GM23338 (cell line): ENCODE results near the gene TTC28. TPM values are rescaled to one million over a fixed set of nuclear protein-coding genes. Genes with fewer than 3 reads are reported as not detected.

Source experiments
- ATAC-seq: fragments of 200-7000 bp; cut with Tn5 transposase; 3 replicates; pipeline ENCODE4 v1.9.1; 2020
- DNase-seq: peaks from one replicate; pipeline ENCODE4 v3.0.0-alpha.2; 2015; ENCODE audit warnings: low spot score
- H2AFZ ChIP-seq: fragments of 200-600 bp; sonication (generic); 2 replicates; pipeline ENCODE4 v1.8.0; 2016; ENCODE audit warnings: antibody characterized with exemption, mild to moderate bottlenecking, moderate library complexity
- H3F3A ChIP-seq: fragments of 200-600 bp; sonication (generic); replicated peaks from 2 replicates; pipeline ENCODE4 v1.8.0; 2017; ENCODE audit warnings: antibody characterized with exemption, mixed run types, low read depth
- H3K27ac ChIP-seq: fragments of 200-600 bp; sonication (generic); 2 replicates; pipeline ENCODE4 v1.6.1; 2016; ENCODE audit warnings: low read depth
- H3K27me3 ChIP-seq: fragments of 200-600 bp; sonication (generic); 2 replicates; pipeline ENCODE4 v1.8.0; 2016; ENCODE audit warnings: mild to moderate bottlenecking, mixed run types, moderate library complexity; ENCODE audit not compliant: insufficient read depth
- H3K36me3 ChIP-seq: fragments of 200-600 bp; sonication (generic); 2 replicates; pipeline ENCODE4 v1.8.0; 2016; ENCODE audit warnings: mild to moderate bottlenecking; ENCODE audit not compliant: insufficient read depth
- H3K4me1 ChIP-seq: fragments of 200-600 bp; sonication (generic); 2 replicates; pipeline ENCODE4 v1.8.0; 2016; ENCODE audit warnings: mild to moderate bottlenecking, moderate library complexity; ENCODE audit not compliant: insufficient read depth
- H3K4me2 ChIP-seq: fragments of 200-600 bp; sonication (generic); 2 replicates; pipeline ENCODE4 v1.7.1; 2017; ENCODE audit warnings: mixed run types
- H3K4me3 ChIP-seq: fragments of 200-600 bp; sonication (generic); 2 replicates; pipeline ENCODE4 v1.6.1; 2016; ENCODE audit warnings: mixed run types
- H3K79me2 ChIP-seq: fragments of 200-600 bp; sonication (generic); replicated peaks from 2 replicates; pipeline ENCODE4 v1.8.0; 2017; ENCODE audit warnings: mild to moderate bottlenecking; ENCODE audit not compliant: insufficient read depth
- H3K9me2 ChIP-seq: fragments of 200-600 bp; sonication (generic); 2 replicates; pipeline ENCODE4 v1.8.0; 2017; ENCODE audit not compliant: insufficient read depth
- H4K20me1 ChIP-seq: fragments of 200-600 bp; sonication (generic); replicated peaks from 2 replicates; pipeline ENCODE4 v1.8.0; 2017; ENCODE audit warnings: mild to moderate bottlenecking; ENCODE audit not compliant: insufficient read depth
- H3K27ac Mint-ChIP-seq: 2 replicates; pipeline ENCODE4 v1.8.0; 2020; ENCODE audit warnings: inconsistent platforms, mild to moderate bottlenecking, moderate library complexity, mixed read lengths
- H3K27me3 Mint-ChIP-seq: 3 replicates; pipeline ENCODE4 v1.8.0; 2022; ENCODE audit warnings: low read depth, mild to moderate bottlenecking, moderate library complexity, mixed read lengths, inconsistent platforms; ENCODE audit not compliant: insufficient read depth, poor library complexity
- H3K36me3 Mint-ChIP-seq: 3 replicates; pipeline ENCODE4 v1.8.0; 2021; ENCODE audit warnings: low read depth, mild to moderate bottlenecking, inconsistent platforms, moderate library complexity, mixed read lengths
- H3K4me1 Mint-ChIP-seq: 3 replicates; pipeline ENCODE4 v1.8.0; 2020; ENCODE audit warnings: mild to moderate bottlenecking, inconsistent platforms, mixed read lengths
- H3K4me3 Mint-ChIP-seq: 3 replicates; pipeline ENCODE4 v1.8.0; 2021; ENCODE audit warnings: moderate library complexity, mild to moderate bottlenecking, inconsistent platforms, mixed read lengths
- H3K9me3 Mint-ChIP-seq: 3 replicates; pipeline ENCODE4 v1.8.0; 2020; ENCODE audit warnings: moderate library complexity, mild to moderate bottlenecking, inconsistent platforms, mixed read lengths
- CREB1 ChIP-seq: fragments of 250-450 bp; sonication (Bioruptor Pico); IDR thresholded peaks from 2 replicates; pipeline ENCODE4 v1.5.0; 2020; ENCODE audit warnings: low read depth, mild to moderate bottlenecking, moderate library complexity
- JUNB ChIP-seq: IDR thresholded peaks from one replicate; pipeline ENCODE4 v1.6.1; 2016; ENCODE audit warnings: antibody characterized with exemption; ENCODE audit not compliant: unreplicated experiment
- NANOG ChIP-seq: IDR thresholded peaks from 2 replicates; pipeline ENCODE4 v1.6.1; 2016; ENCODE audit warnings: antibody characterized with exemption, borderline replicate concordance
- POLR2AphosphoS5 ChIP-seq: IDR thresholded peaks from 2 replicates; pipeline ENCODE4 v1.6.1; 2016; ENCODE audit warnings: antibody characterized with exemption, low read depth
- STAT1 ChIP-seq: IDR thresholded peaks from one replicate; pipeline ENCODE4 v1.6.1; 2016; ENCODE audit warnings: antibody characterized with exemption; ENCODE audit not compliant: unreplicated experiment
- ZNF114 ChIP-seq: fragments of 250-450 bp; sonication (Bioruptor Pico); IDR thresholded peaks from 2 replicates; pipeline ENCODE4 v1.5.0; 2020; ENCODE audit warnings: mild to moderate bottlenecking, moderate library complexity
- polyA plus RNA-seq: library from polyadenylated mRNA; unstranded; fragments of >200 nt; fragmentation: Nextera tagmentation; extraction: Ambion mirVana; gene quantifications from 2 replicates; pipeline ENCODE4 v1.2.1, GENCODE V29; 2016
- total RNA-seq: library from RNA; depleted of rRNA; stranded (reverse); fragments of >200 nt; shearing (Covaris generic); gene quantifications from 2 replicates; pipeline ENCODE4 v1.2.3, GENCODE V29; 2014
- TF ChIP-seq, protein P1 (sequence below): fragments of 250-450 bp; sonication (Bioruptor Pico); IDR thresholded peaks from 2 replicates; pipeline ENCODE4 v1.5.0; 2020; ENCODE audit warnings: mild to moderate bottlenecking, moderate library complexity
- TF ChIP-seq, protein P2 (sequence below), 2 experiments: fragments of 200-600 bp in 1 of 2; sonication (generic) in 1 of 2; conservative IDR thresholded peaks; 2 replicates each; pipeline versions ENCODE4 v1.5.1 to v1.6.1; 2016 to 2017; ENCODE audit warnings: antibody characterized with exemption in 2 of 2, low read depth in 2 of 2, mild to moderate bottlenecking in 2 of 2, moderate library complexity in 1 of 2
- TF ChIP-seq, protein P3 (sequence below): IDR thresholded peaks from one replicate; pipeline ENCODE4 v1.6.1; 2018; ENCODE audit warnings: antibody characterized with exemption; ENCODE audit not compliant: unreplicated experiment

TTC28 gene
- total and polyA plus RNA-seq, 2 experiments from 2014 or later = 4.5 to 16.1 TPM

DNA sequence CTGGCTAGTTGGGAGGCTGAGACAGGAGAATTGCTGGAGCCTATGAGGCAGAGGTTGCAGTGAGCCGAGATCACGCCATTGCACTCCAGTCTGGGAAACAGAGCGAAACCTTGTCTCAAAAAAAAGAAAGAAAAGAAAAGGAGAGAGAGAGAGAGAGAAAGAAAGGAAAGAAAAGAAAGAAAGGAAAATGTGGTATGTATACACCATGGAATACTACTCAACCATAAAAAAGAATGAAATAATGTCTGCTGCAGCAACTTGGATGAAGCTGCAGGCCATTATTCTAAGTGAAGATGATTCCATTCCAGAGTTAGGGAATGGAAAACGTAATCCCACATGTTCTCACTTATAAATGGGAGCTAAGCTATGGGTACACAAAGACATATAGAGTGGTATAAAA is 30.8 kb downstream of the TTC28 start (continued):
- TF ChIP-seq, protein P1, sequence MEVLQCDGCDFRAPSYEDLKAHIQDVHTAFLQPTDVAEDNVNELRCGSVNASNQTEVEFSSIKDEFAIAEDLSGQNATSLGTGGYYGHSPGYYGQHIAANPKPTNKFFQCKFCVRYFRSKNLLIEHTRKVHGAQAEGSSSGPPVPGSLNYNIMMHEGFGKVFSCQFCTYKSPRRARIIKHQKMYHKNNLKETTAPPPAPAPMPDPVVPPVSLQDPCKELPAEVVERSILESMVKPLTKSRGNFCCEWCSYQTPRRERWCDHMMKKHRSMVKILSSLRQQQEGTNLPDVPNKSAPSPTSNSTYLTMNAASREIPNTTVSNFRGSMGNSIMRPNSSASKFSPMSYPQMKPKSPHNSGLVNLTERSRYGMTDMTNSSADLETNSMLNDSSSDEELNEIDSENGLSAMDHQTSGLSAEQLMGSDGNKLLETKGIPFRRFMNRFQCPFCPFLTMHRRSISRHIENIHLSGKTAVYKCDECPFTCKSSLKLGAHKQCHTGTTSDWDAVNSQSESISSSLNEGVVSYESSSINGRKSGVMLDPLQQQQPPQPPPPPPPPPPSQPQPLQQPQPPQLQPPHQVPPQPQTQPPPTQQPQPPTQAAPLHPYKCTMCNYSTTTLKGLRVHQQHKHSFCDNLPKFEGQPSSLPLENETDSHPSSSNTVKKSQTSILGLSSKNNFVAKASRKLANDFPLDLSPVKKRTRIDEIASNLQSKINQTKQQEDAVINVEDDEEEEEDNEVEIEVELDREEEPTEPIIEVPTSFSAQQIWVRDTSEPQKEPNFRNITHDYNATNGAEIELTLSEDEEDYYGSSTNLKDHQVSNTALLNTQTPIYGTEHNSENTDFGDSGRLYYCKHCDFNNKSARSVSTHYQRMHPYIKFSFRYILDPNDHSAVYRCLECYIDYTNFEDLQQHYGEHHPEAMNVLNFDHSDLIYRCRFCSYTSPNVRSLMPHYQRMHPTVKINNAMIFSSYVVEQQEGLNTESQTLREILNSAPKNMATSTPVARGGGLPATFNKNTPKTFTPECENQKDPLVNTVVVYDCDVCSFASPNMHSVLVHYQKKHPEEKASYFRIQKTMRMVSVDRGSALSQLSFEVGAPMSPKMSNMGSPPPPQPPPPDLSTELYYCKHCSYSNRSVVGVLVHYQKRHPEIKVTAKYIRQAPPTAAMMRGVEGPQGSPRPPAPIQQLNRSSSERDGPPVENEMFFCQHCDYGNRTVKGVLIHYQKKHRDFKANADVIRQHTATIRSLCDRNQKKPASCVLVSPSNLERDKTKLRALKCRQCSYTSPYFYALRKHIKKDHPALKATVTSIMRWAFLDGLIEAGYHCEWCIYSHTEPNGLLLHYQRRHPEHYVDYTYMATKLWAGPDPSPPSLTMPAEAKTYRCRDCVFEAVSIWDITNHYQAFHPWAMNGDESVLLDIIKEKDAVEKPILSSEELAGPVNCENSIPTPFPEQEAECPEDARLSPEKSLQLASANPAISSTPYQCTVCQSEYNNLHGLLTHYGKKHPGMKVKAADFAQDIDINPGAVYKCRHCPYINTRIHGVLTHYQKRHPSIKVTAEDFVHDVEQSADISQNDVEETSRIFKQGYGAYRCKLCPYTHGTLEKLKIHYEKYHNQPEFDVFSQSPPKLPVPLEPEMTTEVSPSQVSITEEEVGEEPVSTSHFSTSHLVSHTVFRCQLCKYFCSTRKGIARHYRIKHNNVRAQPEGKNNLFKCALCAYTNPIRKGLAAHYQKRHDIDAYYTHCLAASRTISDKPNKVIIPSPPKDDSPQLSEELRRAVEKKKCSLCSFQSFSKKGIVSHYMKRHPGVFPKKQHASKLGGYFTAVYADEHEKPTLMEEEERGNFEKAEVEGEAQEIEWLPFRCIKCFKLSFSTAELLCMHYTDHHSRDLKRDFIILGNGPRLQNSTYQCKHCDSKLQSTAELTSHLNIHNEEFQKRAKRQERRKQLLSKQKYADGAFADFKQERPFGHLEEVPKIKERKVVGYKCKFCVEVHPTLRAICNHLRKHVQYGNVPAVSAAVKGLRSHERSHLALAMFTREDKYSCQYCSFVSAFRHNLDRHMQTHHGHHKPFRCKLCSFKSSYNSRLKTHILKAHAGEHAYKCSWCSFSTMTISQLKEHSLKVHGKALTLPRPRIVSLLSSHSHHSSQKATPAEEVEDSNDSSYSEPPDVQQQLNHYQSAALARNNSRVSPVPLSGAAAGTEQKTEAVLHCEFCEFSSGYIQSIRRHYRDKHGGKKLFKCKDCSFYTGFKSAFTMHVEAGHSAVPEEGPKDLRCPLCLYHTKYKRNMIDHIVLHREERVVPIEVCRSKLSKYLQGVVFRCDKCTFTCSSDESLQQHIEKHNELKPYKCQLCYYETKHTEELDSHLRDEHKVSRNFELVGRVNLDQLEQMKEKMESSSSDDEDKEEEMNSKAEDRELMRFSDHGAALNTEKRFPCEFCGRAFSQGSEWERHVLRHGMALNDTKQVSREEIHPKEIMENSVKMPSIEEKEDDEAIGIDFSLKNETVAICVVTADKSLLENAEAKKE (CRISPR knock-in tag) = no peak
- no peak for TF ChIP-seq NANOG
- no peak for TF ChIP-seq CREB1 (CRISPR knock-in tag)
- TF ChIP-seq, protein P2, sequence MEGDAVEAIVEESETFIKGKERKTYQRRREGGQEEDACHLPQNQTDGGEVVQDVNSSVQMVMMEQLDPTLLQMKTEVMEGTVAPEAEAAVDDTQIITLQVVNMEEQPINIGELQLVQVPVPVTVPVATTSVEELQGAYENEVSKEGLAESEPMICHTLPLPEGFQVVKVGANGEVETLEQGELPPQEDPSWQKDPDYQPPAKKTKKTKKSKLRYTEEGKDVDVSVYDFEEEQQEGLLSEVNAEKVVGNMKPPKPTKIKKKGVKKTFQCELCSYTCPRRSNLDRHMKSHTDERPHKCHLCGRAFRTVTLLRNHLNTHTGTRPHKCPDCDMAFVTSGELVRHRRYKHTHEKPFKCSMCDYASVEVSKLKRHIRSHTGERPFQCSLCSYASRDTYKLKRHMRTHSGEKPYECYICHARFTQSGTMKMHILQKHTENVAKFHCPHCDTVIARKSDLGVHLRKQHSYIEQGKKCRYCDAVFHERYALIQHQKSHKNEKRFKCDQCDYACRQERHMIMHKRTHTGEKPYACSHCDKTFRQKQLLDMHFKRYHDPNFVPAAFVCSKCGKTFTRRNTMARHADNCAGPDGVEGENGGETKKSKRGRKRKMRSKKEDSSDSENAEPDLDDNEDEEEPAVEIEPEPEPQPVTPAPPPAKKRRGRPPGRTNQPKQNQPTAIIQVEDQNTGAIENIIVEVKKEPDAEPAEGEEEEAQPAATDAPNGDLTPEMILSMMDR (conservative IDR thresholded peaks at IDR 0.05; ENCODE audit: low read depth in 2 of 2) = no peak
- TF ChIP-seq JUNB = no peak

DNA sequence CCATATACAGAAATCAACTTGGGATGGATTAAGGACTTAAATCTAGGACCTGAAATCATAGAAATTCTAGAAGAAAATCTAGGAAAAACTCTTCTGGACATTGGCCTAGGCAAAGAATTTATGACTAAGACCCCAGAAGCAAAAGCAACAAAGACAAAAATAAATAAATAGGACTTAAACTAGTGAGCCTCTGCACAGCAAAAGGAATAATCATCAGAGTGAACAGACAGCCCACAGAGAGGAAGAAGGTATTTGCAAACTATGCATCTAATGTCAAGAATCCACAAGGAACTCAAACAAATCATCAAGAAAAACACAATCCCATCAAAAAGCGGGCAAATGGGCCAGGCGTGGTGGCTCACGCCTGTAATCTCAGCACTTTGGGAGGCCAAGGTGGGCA is 32.4 kb downstream of the TTC28 start:
- Mint-ChIP-seq H3K36me3 (no peaks in the 10 kb centered on the region), H3K4me1 (peaks cover 8% of the 10 kb centered on the region), H3K9me3 (no peaks in the 10 kb centered on the region), H3K4me3 (no peak overlapping the region), H3K27me3 (no peaks in the 10 kb centered on the region), H3K27ac (no peak overlapping the region)
- Histone ChIP-seq H3K36me3 (no peaks in the 10 kb centered on the region), H4K20me1 (no peaks in the 10 kb centered on the region), H3K79me2 (no peaks in the 10 kb centered on the region), H3K4me1 (0 out of 2 replicates have a peak, but pooled peaks cover 5% of the 10 kb centered on the region), H3K4me3 (no peak overlapping the region), H2AFZ (no peak overlapping the region), H3K4me2 (no peak overlapping the region), H3K9me2 (no peaks in the 10 kb centered on the region; the same call in 1 of the 2 replicates), H3K27me3 (no peaks in the 10 kb centered on the region), H3F3A (no peaks in the 10 kb centered on the region), H3K27ac (no peak overlapping the region)
- DNase-seq (no peak), ATAC-seq (no peak)
- no peak for TF ChIP-seq ZNF114 (CRISPR knock-in tag)
- TF ChIP-seq, protein P3, sequence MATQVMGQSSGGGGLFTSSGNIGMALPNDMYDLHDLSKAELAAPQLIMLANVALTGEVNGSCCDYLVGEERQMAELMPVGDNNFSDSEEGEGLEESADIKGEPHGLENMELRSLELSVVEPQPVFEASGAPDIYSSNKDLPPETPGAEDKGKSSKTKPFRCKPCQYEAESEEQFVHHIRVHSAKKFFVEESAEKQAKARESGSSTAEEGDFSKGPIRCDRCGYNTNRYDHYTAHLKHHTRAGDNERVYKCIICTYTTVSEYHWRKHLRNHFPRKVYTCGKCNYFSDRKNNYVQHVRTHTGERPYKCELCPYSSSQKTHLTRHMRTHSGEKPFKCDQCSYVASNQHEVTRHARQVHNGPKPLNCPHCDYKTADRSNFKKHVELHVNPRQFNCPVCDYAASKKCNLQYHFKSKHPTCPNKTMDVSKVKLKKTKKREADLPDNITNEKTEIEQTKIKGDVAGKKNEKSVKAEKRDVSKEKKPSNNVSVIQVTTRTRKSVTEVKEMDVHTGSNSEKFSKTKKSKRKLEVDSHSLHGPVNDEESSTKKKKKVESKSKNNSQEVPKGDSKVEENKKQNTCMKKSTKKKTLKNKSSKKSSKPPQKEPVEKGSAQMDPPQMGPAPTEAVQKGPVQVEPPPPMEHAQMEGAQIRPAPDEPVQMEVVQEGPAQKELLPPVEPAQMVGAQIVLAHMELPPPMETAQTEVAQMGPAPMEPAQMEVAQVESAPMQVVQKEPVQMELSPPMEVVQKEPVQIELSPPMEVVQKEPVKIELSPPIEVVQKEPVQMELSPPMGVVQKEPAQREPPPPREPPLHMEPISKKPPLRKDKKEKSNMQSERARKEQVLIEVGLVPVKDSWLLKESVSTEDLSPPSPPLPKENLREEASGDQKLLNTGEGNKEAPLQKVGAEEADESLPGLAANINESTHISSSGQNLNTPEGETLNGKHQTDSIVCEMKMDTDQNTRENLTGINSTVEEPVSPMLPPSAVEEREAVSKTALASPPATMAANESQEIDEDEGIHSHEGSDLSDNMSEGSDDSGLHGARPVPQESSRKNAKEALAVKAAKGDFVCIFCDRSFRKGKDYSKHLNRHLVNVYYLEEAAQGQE = no peak
- no peak for TF ChIP-seq POLR2AphosphoS5
- no peak for TF ChIP-seq STAT1
- TF ChIP-seq JUNB = no peak
